ENCODE results near the gene BPIFB4. TPM values are rescaled to one million over a fixed set of nuclear protein-coding genes. Genes with fewer than 3 reads are reported as not detected.
"Not testable (repeated sequence)": the region's sequence is repeated elsewhere in the genome, so short reads cannot be mapped to it uniquely, and the experiment has no call there.

Gene BPIFB4
- total RNA-seq, 6 experiments from 2014 or later: not detected

DNA sequence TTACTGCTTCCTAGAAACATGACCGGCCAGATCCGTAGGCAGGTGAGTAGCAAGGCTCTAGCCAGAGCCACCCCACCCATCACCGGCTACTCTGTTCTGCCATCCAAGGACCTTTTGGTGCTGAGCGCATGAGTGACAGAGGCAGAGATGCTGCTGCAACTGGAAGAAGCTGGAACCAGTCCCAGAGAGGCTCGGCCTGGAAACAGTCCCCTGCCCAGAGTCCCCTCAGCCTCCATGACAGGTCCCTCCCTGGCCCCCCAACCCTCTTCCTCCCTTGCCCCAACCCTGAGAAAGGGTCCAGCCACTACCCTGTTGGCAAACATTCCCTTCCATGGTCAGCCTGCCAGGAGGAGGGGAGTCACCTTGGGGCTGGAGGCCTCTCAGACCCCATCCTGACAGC, 31.9 kb downstream of the BPIFB4 start:
- Mint-ChIP-seq H3K4me3 (no peak overlapping the region), H3K27me3 (ENCODE audit: insufficient read depth) (peaks cover 31% of the 10 kb centered on the region), H3K27ac (no peak overlapping the region), H3K4me1 (ENCODE audit: low read depth) (no peaks in the 10 kb centered on the region), H3K9me3 (no peaks in the 10 kb centered on the region), H3K36me3 (ENCODE audit: low read depth) (no peaks in the 10 kb centered on the region)
- no peak for DNase-seq
- TF ChIP-seq, protein P1, sequence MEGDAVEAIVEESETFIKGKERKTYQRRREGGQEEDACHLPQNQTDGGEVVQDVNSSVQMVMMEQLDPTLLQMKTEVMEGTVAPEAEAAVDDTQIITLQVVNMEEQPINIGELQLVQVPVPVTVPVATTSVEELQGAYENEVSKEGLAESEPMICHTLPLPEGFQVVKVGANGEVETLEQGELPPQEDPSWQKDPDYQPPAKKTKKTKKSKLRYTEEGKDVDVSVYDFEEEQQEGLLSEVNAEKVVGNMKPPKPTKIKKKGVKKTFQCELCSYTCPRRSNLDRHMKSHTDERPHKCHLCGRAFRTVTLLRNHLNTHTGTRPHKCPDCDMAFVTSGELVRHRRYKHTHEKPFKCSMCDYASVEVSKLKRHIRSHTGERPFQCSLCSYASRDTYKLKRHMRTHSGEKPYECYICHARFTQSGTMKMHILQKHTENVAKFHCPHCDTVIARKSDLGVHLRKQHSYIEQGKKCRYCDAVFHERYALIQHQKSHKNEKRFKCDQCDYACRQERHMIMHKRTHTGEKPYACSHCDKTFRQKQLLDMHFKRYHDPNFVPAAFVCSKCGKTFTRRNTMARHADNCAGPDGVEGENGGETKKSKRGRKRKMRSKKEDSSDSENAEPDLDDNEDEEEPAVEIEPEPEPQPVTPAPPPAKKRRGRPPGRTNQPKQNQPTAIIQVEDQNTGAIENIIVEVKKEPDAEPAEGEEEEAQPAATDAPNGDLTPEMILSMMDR (IDR thresholded peaks at IDR 0.05): no peak

DNA sequence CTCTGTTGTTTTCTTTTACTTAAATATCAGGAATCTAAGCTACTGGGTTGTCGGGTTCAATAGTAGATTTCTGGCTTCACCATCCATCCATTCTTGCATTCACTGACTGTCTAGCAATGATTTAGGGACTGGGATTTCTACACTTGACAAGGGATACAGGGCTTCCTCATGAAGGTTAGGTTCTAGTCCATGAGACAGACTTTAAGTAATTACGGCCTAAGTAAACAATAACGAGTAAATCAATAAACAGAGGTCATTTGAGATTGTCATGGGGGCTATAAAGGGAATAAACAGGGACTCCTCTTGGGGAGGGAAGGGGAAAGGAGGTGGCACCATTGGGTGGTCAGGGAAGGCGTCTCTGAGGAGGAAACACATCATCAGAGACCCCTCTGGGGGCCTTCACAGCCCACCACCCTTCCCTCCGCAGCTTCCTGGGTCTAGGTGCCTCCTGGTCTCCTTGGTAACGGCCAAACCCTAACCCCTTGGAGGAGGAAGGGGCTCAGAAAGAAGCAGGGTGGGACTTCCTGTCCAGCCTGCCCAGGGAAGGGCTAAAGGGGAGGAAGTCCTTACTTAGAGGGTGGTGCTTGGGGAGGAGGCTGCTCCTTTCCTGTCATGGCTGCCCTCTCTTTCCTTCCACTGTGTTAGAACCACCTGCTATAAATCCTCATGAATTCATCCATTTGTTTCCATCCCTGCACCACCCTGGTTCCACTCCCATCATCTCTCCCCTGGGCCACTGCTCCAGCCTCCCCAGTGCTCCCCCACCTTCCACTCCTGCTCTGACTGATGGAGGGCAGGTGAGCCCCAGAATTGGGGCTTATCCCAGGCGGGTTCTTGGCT, 33.3 kb downstream of the BPIFB4 start:
- Mint-ChIP-seq H3K4me1 (ENCODE audit: low read depth) (no peaks in the 10 kb centered on the region), H3K36me3 (ENCODE audit: low read depth) (no peaks in the 10 kb centered on the region), H3K27me3 (ENCODE audit: insufficient read depth) (peaks cover 23% of the 10 kb centered on the region), H3K9me3 (no peaks in the 10 kb centered on the region), H3K27ac (no peak overlapping the region), H3K4me3 (no peak overlapping the region)
- TF ChIP-seq, protein P1 (IDR thresholded peaks at IDR 0.05): no peak
- no peak for DNase-seq

DNA sequence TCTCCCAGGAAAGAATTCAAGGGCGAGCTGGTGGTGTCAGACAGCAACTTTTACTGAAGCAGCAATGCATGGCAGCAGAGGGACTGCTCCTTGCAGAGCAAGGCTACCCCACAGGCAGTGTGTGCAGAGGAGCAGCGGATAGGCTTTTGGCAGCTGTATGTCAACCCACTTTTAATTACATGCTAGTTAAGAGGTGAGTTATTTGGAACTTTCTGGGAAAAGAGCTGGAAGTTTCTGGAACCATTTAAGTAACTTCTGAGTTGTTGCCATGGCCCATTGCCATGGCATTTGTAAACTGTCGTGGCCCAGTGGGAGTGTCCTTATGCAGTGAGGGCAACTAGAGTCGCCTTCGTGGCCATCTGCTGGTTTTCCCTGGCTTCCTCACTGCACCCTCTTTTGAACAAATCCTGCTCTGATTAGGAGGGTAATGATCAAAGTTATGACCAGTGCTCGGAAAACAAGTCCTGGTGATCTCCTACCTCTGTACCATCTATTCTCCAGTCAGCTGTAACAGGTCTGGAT, 34.0 kb downstream of the BPIFB4 start:
- Mint-ChIP-seq H3K27me3 (ENCODE audit: insufficient read depth) (peaks cover 26% of the 10 kb centered on the region), H3K4me3 (no peak overlapping the region), H3K36me3 (ENCODE audit: low read depth) (no peaks in the 10 kb centered on the region), H3K4me1 (ENCODE audit: low read depth) (no peaks in the 10 kb centered on the region), H3K9me3 (no peaks in the 10 kb centered on the region), H3K27ac (no peak overlapping the region)
- DNase-seq: no peak
- TF ChIP-seq, protein P1 (IDR thresholded peaks at IDR 0.05): no peak

DNA sequence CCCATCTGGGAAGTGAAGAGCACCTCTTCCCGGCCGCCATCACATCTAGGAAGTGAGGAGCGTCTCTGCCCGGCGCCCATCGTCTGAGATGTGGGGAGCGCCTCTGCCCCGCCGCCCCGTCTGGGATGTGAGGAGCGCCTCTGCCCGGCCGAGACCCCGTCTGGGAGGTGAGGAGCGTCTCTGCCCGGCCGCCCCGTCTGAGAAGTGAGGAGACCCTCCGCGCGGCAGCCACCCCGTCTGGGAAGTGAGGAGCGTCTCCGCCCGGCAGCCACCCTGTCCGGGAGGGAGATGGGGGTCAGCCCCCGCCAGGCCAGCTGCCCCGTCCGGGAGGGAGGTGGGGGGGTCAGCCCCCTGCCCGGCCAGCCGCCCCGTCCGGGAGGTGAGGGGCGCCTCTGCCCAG, 36.1 kb downstream of the BPIFB4 start:
- not testable (repeated sequence) for H3K4me3 Mint-ChIP-seq; H3K9me3 Mint-ChIP-seq; H3K4me1 Mint-ChIP-seq (ENCODE audit: low read depth); H3K36me3 Mint-ChIP-seq (ENCODE audit: low read depth); H3K27ac Mint-ChIP-seq; DNase-seq
- H3K27me3 Mint-ChIP-seq (ENCODE audit: insufficient read depth): peaks cover 22% of the 10 kb centered on the region

DNA sequence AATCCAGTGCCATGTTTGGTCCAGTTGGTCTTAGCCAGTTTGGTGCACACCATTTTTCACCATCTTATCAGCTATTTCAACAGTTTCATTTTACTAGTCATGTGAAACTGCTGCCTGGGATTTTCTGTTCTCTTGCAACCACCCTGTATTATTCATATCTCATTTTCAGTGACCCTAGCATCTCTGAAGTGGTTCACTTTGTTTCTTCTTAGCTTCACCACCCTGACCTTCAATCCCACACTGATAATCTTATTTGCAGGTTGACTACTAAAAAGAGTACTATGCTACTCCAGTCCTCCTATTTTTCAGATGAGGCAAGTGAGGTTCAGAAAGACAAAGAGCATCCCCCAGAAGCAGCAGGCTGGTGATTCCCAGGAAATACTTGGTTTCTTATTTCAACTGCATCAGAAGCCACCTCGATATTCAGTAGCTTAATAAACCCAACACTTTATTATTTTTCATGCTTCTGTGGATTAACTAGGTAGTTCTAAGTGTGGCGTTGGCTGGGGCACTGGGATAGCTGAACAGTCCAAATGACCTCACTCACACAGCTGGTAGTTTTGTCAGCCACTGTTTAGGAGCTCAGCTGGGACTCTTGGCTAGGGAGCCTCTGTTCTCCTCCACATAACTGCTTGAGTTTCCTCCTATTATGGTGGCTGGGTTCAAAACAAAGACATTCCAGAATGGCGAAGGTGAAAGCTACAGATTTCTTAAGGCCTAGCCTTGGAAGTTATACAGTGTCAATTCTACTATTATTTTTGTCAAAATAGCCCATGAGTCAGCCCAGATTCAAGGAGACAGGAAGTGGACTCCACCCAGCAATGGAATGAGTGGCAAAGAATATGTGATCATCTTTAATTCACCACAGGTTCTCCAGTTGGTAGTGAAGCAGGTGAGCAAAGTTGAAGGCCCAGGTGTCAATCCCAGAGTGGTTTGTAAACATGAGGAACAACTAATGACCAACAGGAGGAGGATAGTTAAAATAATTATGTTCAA, 40.6 kb downstream of the BPIFB4 start:
- H3K27ac Mint-ChIP-seq: no peak overlapping the region
- H3K36me3 Mint-ChIP-seq (ENCODE audit: low read depth): no peaks in the 10 kb centered on the region; the same call in 1 of the 2 replicates
- no peak for DNase-seq
- H3K4me1 Mint-ChIP-seq (ENCODE audit: low read depth): peaks cover 6% of the 10 kb centered on the region; the same call in 1 of the 2 replicates
- peaks cover 13% of the 10 kb centered on the region for H3K27me3 Mint-ChIP-seq (ENCODE audit: insufficient read depth)
- no peak overlapping the region for H3K4me3 Mint-ChIP-seq
- TF ChIP-seq, protein P1 (IDR thresholded peaks at IDR 0.05): no peak
- no peaks in the 10 kb centered on the region for H3K9me3 Mint-ChIP-seq

All from HFFc6 (cell line).